ENCODE measurements around the gene NR0B2.

The NR0B2 gene

GRCh38 chr1:26953374-26953773 is 39.6 kb upstream of the NR0B2 start:
- no peak overlapping the region for H3K14ac ChIP-seq (ENCODE audit: low read length in 2 of 2)
- no peak overlapping the region for H2BK15ac ChIP-seq (ENCODE audit: low read depth, poor library complexity, severe bottlenecking)
- peaks cover 0 to 10% of the 10 kb centered on the region in 2 experiments for H3K36me3 ChIP-seq (ENCODE audit: control insufficient read depth in 1 of 2, insufficient read depth in 2 of 2, low read depth in 1 of 2, low read length in 2 of 2)
- no peak overlapping the region for H3K4me2 ChIP-seq (ENCODE audit: low read length, poor library complexity, severe bottlenecking)
- H2AFZ ChIP-seq (ENCODE audit: low read depth, low read length): no peak overlapping the region
- peaks cover 5% of the 10 kb centered on the region for H3K4me1 ChIP-seq (ENCODE audit: control insufficient read depth, insufficient read depth, low read depth, low read length)
- peaks cover 0 to 12% of the 10 kb centered on the region in 2 experiments for H3K27me3 ChIP-seq (ENCODE audit: control insufficient read depth in 1 of 2, insufficient read depth in 1 of 2, low read length in 2 of 2)
- no peak overlapping the region for H3K9ac ChIP-seq (ENCODE audit: low read length)
- H4K91ac ChIP-seq (ENCODE audit: low read length): no peak overlapping the region
- no peak overlapping the region for H2BK5ac ChIP-seq (ENCODE audit: low read depth, low read length, poor library complexity, severe bottlenecking)
- H2AK5ac ChIP-seq (ENCODE audit: low read length, severe bottlenecking): no peak overlapping the region
- peaks cover 10% of the 10 kb centered on the region for H3K9me3 ChIP-seq (ENCODE audit: control insufficient read depth, low read length)
- no peaks in the 10 kb centered on the region for H3K79me1 ChIP-seq (replicated peaks; ENCODE audit: low read length, poor library complexity, severe bottlenecking)
- H3K4ac ChIP-seq (ENCODE audit: low read depth in 1 of 2, low read length in 2 of 2): no peak overlapping the region
- no peak overlapping the region for H2BK120ac ChIP-seq (ENCODE audit: low read depth, low read length)
- no peak overlapping the region for H2BK12ac ChIP-seq (ENCODE audit: low read length in 2 of 2)
- no peak for DNase-seq
- no peak overlapping the region for H3K23ac ChIP-seq (ENCODE audit: low read length in 2 of 2)
- H3K4me3 ChIP-seq (ENCODE audit: insufficient read depth in 1 of 2, low read depth in 1 of 2, low read length in 2 of 2): no peak overlapping the region
- 93% methylated on average over 5 of the region's 5 CpGs for whole genome bisulfite sequencing
- H4K8ac ChIP-seq (ENCODE audit: low read length): no peak overlapping the region
- H3K27ac ChIP-seq (ENCODE audit: low read length, poor library complexity, severe bottlenecking): no peak overlapping the region
- no peak overlapping the region for H3K18ac ChIP-seq (ENCODE audit: low read depth in 1 of 2, low read length in 2 of 2)

GRCh38 chr1:26951821-26952497 is 38.2 kb upstream of the NR0B2 start:
- WGBS: 90% methylated on average over 24 of the region's 24 CpGs
- Histone ChIP-seq H3K14ac (ENCODE audit: low read length in 2 of 2) (no peak overlapping the region), H2BK5ac (ENCODE audit: low read depth, low read length, poor library complexity, severe bottlenecking) (no peak overlapping the region), H2BK15ac (ENCODE audit: low read depth, poor library complexity, severe bottlenecking) (no peak overlapping the region), H2BK12ac (ENCODE audit: low read length in 2 of 2) (no peak overlapping the region), H3K4ac (ENCODE audit: low read depth in 1 of 2, low read length in 2 of 2) (no peak overlapping the region), H2AK5ac (ENCODE audit: low read length, severe bottlenecking) (no peak overlapping the region), H3K27ac (ENCODE audit: low read length, poor library complexity, severe bottlenecking) (no peak overlapping the region), H3K36me3 (ENCODE audit: control insufficient read depth in 1 of 2, insufficient read depth in 2 of 2, low read depth in 1 of 2, low read length in 2 of 2) (peaks cover 4 to 13% of the 10 kb centered on the region in 2 experiments), H3K9me3 (ENCODE audit: control insufficient read depth, low read length) (peaks cover 10% of the 10 kb centered on the region), H3K4me1 (ENCODE audit: control insufficient read depth, insufficient read depth, low read depth, low read length) (peaks cover 5% of the 10 kb centered on the region), H3K9ac (ENCODE audit: low read length) (no peak overlapping the region), H3K4me2 (ENCODE audit: low read length, poor library complexity, severe bottlenecking) (no peak overlapping the region), H2AFZ (ENCODE audit: low read depth, low read length) (no peak overlapping the region), H2BK120ac (ENCODE audit: low read depth, low read length) (no peak overlapping the region), H3K4me3 (ENCODE audit: insufficient read depth in 1 of 2, low read depth in 1 of 2, low read length in 2 of 2) (no peak overlapping the region), H3K27me3 (ENCODE audit: control insufficient read depth in 1 of 2, insufficient read depth in 1 of 2, low read length in 2 of 2) (peaks cover 0 to 5% of the 10 kb centered on the region in 2 experiments), H3K23ac (ENCODE audit: low read length in 2 of 2) (no peak overlapping the region), H3K18ac (ENCODE audit: low read depth in 1 of 2, low read length in 2 of 2) (no peak overlapping the region), H4K91ac (ENCODE audit: low read length) (no peak overlapping the region), H3K79me1 (replicated peaks; ENCODE audit: low read length, poor library complexity, severe bottlenecking) (no peaks in the 10 kb centered on the region), H4K8ac (ENCODE audit: low read length) (no peak overlapping the region)
- DNase-seq: no peak

- no peak overlapping the region for H3K4me3 ChIP-seq (ENCODE audit: insufficient read depth in 1 of 2, low read depth in 1 of 2, low read length in 2 of 2)
- H3K27me3 ChIP-seq (ENCODE audit: control insufficient read depth in 1 of 2, insufficient read depth in 1 of 2, low read length in 2 of 2): no peaks in the 10 kb centered on the region
- no peak overlapping the region for H3K9ac ChIP-seq (ENCODE audit: low read length)
- no peak overlapping the region for H2BK120ac ChIP-seq (ENCODE audit: low read depth, low read length)
- H4K91ac ChIP-seq (ENCODE audit: low read length): no peak overlapping the region
- H3K36me3 ChIP-seq (ENCODE audit: control insufficient read depth in 1 of 2, insufficient read depth in 2 of 2, low read depth in 1 of 2, low read length in 2 of 2): peaks cover 11 to 18% of the 10 kb centered on the region in 2 experiments
- no peak overlapping the region for H2AFZ ChIP-seq (ENCODE audit: low read depth, low read length)
- H2BK5ac ChIP-seq (ENCODE audit: low read depth, low read length, poor library complexity, severe bottlenecking): no peak overlapping the region
- no peak overlapping the region for H3K4ac ChIP-seq (ENCODE audit: low read depth in 1 of 2, low read length in 2 of 2)
- H3K4me2 ChIP-seq (ENCODE audit: low read length, poor library complexity, severe bottlenecking): no peak overlapping the region
- no peak overlapping the region for H2AK5ac ChIP-seq (ENCODE audit: low read length, severe bottlenecking)
- 97% methylated on average over 14 of the region's 14 CpGs for WGBS
- H3K79me1 ChIP-seq (replicated peaks; ENCODE audit: low read length, poor library complexity, severe bottlenecking): no peaks in the 10 kb centered on the region
- H3K18ac ChIP-seq (ENCODE audit: low read depth in 1 of 2, low read length in 2 of 2): no peak overlapping the region
- no peak overlapping the region for H4K8ac ChIP-seq (ENCODE audit: low read length)
- no peak overlapping the region for H3K23ac ChIP-seq (ENCODE audit: low read length in 2 of 2)
- DNase-seq: no peak
- H2BK12ac ChIP-seq (ENCODE audit: low read length in 2 of 2): no peak overlapping the region
- no peak overlapping the region for H3K14ac ChIP-seq (ENCODE audit: low read length in 2 of 2)
- peaks cover 5% of the 10 kb centered on the region for H3K9me3 ChIP-seq (ENCODE audit: control insufficient read depth, low read length)
- H3K27ac ChIP-seq (ENCODE audit: low read length, poor library complexity, severe bottlenecking): no peak overlapping the region
- no peak overlapping the region for H2BK15ac ChIP-seq (ENCODE audit: low read depth, poor library complexity, severe bottlenecking)
- H3K4me1 ChIP-seq (ENCODE audit: control insufficient read depth, insufficient read depth, low read depth, low read length): peaks cover 5% of the 10 kb centered on the region
Measured at GRCh38 chr1:26951216-26951615, 37.4 kb upstream of the NR0B2 start.

- Histone ChIP-seq H3K4ac (ENCODE audit: low read depth in 1 of 2, low read length in 2 of 2) (no peak overlapping the region), H2BK15ac (ENCODE audit: low read depth, poor library complexity, severe bottlenecking) (no peak overlapping the region), H3K27ac (ENCODE audit: low read length, poor library complexity, severe bottlenecking) (no peak overlapping the region), H3K27me3 (ENCODE audit: control insufficient read depth in 1 of 2, insufficient read depth in 1 of 2, low read length in 2 of 2) (no peaks in the 10 kb centered on the region), H3K18ac (ENCODE audit: low read depth in 1 of 2, low read length in 2 of 2) (no peak overlapping the region), H3K36me3 (ENCODE audit: control insufficient read depth in 1 of 2, insufficient read depth in 2 of 2, low read depth in 1 of 2, low read length in 2 of 2) (peaks cover 18 to 25% of the 10 kb centered on the region in 2 experiments), H3K4me3 (ENCODE audit: insufficient read depth in 1 of 2, low read depth in 1 of 2, low read length in 2 of 2) (no peak overlapping the region), H3K4me2 (ENCODE audit: low read length, poor library complexity, severe bottlenecking) (no peak overlapping the region), H3K9ac (ENCODE audit: low read length) (no peak overlapping the region), H3K23ac (ENCODE audit: low read length in 2 of 2) (no peak overlapping the region), H4K8ac (ENCODE audit: low read length) (no peak overlapping the region), H4K91ac (ENCODE audit: low read length) (no peak overlapping the region), H2BK12ac (ENCODE audit: low read length in 2 of 2) (no peak overlapping the region), H2AK5ac (ENCODE audit: low read length, severe bottlenecking) (no peak overlapping the region), H2BK5ac (ENCODE audit: low read depth, low read length, poor library complexity, severe bottlenecking) (no peak overlapping the region), H2AFZ (ENCODE audit: low read depth, low read length) (no peak overlapping the region), H3K14ac (ENCODE audit: low read length in 2 of 2) (no peak overlapping the region), H2BK120ac (ENCODE audit: low read depth, low read length) (no peak overlapping the region), H3K9me3 (ENCODE audit: control insufficient read depth, low read length) (no peaks in the 10 kb centered on the region), H3K4me1 (ENCODE audit: control insufficient read depth, insufficient read depth, low read depth, low read length) (peaks cover 5% of the 10 kb centered on the region), H3K79me1 (replicated peaks; ENCODE audit: low read length, poor library complexity, severe bottlenecking) (no peaks in the 10 kb centered on the region)
- DNase-seq: no peak
- 87% methylated on average over 8 of the region's 8 CpGs for WGBS
Measured at GRCh38 chr1:26950602-26951001, 36.8 kb upstream of the NR0B2 start.
